NCI-H1694 treated with DMSO at 0.1 percent for 48 hours (cell line): Measurements from ENCODE around the gene NPAS3.

ENCODE experiments used
- DNase-seq: peaks from one replicate; lab custom pipeline; 2025; lab: John Stamatoyannopoulos, UW

Gene NPAS3

DNA sequence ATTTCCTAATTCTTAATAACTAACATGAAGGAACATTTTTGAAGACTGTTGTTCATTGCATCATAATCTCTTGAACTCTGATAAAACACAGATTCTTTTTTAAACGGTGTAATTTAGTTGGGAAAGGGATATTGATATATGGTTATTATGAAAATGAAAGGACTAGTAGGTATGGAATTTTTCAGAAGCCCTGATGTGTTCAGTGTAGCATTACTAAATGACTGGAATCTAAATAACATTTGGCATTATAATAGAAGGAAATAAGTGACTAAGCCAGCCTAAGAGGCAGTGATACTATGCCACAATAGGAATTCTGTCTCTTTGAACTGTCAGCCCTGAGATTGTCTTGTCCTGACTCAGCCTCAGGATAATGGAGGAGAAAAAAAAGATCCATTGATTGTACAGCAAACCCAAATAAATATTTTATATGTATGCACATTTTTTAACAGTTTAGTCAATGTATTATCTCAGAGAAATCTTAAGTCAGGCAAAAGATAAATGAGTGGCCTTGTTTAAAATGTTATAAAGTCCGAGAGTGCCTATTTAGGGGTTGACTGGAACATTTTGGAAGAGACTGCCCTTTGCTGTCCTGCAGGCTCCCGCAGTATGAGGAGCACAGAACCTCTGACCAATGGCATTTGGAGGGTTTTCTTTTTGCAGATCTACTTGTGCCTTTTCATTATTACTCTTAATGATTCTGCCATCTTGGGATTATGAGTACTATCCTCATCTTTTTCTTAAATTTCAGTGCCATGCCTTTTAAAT is 741.0 kb downstream of the NPAS3 start:
- DNase-seq, result no peak

DNA sequence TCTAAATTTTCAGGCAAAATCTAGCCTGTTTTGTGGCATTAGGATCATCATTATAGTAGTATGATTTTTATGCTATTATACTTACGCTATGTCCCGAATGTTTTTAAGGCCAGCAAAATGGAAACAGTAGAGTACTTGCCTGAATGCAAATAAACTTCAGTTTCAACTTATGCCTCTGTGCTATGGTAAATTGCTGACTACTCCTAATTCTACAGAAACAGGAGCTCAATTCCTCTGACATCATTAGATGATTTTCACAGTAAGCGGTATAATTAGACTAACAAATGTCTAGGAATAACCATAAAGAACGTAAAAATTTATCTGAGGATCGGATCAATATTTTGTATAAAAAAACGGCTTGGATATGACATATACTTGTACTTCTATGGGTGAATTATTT is 742.2 kb downstream of the NPAS3 start:
- DNase-seq, result no peak

DNA sequence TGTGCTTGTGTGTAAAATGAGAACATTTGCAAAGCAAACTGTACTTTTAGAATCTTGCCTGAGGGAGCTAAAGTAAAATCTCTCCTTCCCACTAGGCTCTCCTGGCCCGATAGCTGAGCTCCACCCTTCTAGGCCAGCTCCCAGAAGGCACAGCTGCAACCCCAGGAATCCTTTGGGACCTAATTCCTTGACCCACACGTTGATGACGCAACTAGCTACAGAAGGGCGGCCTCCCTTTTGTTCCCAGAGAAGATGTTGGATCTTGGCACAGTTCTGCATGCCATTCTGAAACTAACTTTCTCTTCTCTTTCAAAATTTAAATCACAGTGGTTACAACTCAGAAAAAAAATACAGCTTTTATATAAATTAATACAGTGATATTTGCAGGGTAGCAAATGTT is 744.1 kb downstream of the NPAS3 start:
- DNase-seq, result no peak

DNA sequence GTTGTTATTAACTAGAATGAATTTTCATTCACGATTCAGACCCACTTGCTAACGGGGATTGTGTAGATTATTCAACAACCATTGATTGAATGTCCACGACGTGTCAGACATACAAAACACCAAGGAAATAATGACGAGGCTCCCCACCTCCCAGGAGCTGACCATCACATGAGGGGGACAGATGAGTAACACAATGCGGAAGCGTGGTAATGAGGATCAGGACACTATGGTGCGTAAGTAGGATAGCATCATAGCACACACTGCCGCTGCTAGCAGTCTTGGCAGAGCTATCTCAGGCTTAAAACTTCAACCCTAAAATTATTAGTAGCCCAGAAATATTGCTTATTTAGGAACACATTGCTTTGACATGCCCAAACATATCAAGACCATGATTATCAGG is 746.3 kb downstream of the NPAS3 start:
- DNase-seq, result no peak

DNA sequence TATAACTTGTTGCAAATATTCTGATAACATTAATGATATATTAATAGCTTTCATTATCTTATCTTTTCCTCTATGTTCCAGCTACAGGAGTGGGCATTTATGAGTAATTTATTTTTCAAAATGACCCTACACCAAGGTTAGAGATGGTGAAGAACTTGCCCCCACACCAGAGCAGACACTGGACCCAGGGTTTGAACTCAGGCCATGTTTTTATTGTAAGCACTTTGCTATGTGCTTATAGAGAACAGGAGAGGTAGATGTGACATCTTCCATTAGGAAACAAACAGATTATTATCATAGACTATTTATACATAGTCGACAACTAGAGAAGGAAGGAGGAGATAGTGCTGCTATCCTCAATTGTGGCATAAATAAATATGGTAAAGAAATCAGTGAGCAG is 747.0 kb downstream of the NPAS3 start:
- DNase-seq, result no peak

DNA sequence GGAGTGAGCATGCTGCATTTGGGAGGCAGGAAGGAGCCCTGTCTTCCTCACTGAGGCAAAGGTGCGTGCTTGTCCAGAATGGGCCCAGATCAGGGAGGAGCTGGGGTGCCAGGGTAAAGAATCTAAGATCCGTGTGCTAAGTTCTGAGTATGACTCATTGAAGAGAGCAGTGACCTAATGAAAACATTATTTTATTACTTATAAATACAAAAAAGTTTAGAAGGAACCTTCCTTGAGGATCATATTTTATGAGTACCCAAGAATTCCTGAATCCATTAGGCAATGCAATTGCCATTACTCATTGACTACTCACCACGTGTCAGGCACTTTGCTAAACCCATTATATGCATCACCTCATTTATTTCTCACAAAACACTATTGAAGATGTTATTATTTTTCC is 747.5 kb downstream of the NPAS3 start:
- DNase-seq, result no peak

DNA sequence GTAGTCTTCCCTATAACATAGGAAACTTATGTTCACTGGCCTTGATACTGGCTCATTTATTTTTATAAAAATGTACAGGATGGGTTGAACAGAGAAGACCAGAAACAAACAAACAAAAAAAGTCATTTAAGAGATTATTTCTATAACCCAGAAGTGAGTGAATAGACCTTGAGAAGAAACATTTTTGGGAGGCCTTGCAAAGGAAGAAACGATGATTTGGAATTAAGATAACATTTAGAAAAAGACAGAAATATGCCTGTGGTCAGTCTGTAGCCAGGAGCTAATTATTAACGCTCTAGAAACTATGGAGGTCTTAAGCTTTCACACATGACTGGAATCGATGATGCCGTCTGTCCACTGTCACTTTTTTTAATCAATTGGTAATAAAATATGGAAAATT is 748.2 kb downstream of the NPAS3 start:
- no peak for DNase-seq

DNA sequence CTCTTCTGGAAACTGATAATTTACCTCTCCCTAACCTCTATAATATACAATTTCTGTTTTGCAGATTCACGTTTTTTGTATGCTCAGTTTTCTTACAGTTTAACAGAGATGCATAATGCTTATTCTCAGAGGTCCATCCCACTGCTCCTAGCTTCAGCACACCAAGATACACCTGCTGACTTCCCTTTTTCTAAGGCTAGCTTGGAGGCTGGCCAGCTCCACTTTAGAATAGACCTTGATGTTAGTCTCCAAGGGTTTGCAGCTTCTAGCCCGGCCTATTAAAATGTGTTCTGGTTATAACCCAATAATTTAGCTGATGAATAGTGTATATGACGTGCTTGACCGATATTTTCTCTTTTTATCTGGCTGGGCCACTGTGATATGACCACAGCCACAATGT is 751.0 kb downstream of the NPAS3 start:
- DNase-seq, result no peak

DNA sequence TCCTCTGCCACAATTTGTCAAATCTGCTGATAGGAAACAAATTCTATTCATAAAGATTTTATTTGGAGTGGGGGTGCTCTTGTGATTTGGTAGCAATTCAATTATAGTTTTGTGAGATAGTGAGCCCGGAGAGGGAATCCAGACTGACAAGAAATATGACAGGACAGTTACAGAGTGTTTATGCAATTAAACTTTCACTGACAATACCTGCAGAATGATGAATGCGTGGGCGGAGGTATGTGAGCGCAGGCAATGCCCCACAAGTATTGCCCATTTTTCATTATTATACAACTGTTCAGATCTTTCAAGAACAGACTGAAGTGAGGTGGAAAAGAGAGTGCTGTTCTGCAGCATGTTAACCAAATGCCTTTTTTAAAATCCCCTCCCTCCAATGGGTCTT is 753.2 kb downstream of the NPAS3 start:
- DNase-seq, result no peak

DNA sequence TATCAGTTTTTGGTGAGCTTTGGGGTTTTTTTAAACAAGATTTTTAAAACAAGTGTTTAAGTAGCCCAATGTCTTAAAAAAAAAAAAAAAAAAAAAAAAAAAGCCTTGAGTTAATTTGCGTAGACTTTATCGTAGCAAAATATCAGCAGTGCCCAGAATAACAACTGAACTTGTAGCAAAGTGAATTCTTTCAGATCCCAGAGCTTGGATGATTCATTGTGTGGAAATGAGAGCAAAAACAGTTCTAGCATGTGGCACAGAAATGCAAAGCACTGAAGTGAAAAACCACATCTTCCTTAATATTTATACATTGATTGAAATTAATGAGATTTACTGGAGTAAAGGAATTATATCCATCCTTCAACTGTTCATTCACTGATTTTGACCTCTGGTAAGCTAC is 754.1 kb downstream of the NPAS3 start:
- DNase-seq, result no peak

DNA sequence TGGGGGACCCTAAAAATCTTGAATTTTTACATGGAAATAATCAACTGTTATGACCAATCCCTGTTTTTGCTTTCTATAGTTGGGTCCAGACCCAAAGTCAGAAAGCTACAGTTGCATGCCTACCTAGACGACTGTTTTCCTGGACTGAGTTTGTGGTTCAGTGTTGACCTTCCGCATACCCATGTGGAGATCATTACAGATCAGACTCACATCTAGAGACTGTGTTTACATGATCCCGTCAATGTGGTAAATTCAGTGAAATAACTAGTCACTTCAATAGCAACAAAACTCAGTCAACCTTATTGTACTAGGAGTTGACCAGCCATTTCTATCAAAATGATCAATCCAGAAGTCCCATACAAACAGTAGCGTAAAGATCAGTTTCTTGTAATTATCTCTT is 754.6 kb downstream of the NPAS3 start:
- no peak for DNase-seq

DNA sequence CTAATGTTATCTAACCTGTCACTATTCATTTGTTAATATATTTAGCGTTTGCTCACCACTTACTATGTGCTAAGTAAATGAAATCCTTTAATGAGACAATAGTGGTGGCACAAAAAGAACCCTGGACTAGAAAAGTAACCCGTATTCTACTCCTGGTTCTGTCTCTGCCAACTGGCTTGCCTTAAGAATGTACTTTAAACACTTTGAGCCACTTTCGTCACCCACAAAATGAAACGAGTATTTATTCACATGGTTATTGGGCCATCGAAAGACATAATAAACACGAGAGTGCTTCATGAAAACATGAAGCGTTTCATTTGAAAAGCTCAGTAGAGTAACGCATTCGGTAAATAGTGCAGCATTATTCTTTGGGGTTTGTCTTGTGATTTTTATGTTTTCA is 757.5 kb downstream of the NPAS3 start:
- no peak for DNase-seq

DNA sequence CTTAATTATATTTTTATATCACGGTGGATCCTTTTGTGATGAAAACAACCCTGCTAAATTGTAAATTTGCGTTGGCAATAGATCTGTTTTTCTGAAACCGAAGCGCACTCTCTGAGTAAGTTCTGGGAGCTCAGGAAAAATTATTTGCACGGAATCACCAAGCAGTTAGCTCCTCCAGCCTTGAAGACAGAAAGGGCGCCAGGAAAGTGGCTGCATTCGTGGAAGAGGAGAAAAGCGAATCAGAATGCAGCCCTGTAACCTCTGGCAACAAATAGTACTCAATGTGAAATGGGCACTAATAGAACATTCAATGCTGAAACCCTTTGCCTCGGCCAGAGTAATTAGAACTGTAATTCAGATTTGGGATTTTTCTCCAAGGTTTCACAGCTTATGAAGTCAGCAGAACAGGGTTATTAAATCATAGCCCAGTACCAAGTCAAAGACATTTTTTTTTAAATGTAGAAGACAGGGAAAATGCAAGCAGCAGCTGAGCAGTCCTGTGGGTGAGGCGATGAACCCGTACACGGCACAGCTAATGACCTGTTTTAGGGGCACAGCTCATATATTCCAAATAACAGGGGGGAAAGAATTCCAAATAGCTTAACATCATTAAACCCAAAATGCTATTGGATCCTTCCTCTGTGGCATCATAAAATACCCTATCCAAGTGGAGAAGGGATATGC is 760.8 kb downstream of the NPAS3 start:
- DNase-seq, result no peak

DNA sequence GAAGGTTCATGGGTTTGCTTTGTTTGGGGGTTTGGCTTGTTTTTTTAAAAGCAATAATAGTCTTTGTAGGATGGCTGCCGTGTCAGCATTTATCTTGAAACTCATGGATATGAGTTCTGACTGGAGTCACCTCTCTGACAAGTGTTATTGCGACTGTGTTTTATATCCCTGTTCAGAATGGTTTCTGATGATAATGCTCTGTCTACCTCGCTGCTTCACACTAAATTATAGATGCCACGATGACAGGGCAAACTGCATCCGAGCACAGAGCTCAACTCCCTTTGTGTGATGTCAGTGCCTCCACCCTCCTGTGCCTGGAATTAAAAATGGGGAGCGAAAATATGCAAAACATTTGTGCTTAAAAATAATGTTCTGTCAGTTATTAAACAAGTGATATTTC is 761.4 kb downstream of the NPAS3 start:
- no peak for DNase-seq

DNA sequence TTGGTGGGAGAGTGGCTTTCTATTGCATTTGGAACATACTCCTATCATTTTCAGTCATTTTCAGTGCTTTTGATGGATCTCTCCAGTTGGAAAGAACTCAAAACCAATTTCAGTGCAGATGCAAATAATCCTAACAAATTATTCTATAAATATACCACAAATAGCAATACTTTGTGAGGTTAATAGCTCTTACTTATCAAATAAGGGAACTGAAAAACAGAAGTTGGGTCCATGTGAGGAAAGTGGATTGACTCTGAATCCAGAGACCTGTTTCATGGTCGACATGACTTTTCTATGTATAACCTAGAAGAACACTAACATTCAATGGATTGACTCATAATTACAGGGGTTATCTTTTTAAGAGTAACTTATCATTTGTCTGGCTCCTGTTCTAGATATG is 763.6 kb downstream of the NPAS3 start:
- DNase-seq, result no peak

DNA sequence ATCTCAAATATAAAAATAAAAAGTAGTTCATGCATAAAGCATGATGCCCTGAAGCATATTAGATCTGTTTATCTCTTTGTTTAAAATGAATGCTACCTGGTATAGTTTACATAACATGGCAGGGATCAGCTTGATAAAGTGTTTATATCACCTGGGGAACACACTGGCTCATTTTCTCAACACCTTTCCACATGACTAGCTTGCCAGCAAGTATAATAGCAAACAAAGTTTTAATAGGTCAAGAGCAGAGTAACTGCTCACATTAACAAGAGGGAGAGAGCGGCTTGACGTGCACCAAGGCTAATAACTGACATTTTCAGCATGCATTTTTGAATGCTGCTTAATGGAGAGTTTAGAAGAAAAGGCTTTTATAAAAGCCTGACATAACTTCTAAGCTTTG is 765.8 kb downstream of the NPAS3 start:
- DNase-seq, result no peak

DNA sequence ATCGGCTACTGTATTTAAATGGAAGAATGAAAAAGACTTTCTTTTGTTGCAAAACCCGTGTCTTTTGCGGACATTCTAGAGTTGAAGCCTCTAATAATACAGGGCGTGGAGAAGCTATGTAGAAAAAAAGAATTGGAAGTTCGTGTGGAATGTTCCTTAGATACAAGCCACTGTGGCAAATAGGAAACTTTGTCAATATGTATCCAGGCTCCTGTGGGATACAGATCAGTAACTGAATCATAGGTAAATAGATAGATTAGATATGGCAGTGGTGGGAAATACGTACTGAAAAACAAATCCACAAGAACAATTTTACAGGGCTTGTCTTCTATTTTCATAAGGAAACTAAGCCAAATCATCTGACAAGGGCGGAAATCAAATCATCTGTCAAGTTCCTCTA is 766.8 kb downstream of the NPAS3 start:
- no peak for DNase-seq

DNA sequence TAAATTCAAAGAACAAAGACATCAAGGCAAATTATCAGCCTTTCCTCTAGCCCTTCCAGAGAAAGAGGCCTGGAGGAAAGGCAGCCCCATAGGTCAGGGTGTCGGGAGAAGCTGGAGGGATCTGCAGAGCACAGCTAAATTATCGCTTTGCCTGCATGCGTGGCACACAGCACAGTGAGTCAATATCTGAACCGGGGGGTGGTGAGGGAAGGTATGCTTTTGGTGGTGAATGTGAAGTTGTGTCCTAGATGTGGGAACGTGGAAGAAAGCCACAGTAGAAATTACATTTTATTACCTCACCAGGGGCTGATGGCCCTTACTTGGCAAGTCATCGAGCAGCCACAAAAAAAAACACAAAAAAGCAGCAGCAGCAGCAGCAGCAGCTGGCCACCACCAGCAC is 769.0 kb downstream of the NPAS3 start:
- no peak for DNase-seq

DNA sequence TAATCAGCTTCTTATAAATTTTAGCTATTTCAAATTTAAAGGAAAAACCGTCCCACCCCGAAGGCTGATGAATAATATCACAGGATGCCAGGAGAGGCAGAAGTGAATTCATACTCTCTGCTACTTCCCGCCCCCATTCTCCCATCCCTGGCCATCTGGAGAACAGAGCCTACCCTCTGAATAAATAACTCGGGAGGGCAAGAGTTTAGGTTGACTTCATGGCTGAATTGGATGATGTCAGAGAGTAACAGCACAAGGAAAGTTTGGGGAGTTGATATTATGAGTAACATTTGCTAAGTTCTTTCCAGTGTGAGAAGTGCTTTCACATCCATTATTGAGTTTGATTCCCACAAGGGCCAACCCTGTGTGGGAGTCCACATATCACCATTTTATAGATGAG is 770.6 kb downstream of the NPAS3 start:
- no peak for DNase-seq

DNA sequence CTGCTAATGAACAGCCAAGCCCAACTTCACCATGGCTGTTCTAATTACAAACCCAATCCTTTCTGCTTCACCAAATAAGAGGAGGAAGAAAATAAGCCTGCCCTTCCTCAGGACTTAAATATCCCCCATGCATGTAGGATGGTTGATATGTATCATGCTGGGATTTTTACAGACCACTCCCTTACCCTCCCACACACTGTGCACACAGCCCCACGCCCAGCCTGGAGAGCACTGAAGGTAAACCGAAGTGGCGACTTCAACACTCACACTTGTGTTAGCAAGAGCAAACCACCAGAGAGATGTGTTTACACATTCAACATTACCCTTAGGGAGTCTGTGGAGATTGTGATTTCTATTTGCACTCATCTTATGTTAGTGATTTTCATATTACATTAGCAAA is 771.0 kb downstream of the NPAS3 start:
- no peak for DNase-seq

DNA sequence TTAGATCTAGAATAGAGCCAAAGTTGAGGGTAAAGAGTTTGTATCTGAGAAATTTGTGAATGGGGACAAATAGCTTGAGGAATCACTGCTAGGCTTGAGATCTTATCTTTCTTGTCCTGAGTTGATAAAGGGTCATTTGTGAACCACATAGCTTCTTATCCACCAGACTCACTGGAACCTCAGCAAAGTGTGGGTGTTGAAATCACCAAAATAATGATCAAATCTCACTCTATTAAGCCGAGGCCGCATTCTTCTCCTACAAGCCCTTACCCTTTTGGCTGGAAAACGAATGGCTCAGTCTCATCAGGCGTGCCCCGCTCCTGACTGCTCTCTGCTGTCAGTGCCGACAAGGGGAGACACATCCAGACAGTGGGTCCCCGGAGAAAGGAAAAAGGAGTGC is 771.6 kb downstream of the NPAS3 start:
- no peak for DNase-seq

DNA sequence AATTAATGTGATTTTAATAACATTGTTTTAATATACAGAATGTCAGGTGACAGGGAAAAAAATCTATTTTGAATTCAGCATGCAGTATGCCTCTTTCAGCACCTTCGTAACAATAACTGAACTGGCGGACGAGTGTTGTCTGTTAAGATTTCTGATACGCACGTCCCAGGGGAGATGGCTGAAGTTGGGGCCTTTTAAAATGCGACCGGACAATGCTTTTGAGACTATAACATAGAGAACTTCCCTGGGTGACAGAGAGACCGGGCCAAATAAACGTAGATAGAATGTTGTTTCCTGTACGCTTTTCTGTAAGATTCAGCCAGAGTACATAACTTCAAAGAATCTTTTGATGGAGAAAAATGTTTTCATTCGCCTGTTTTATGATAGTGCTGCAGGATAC is 772.5 kb downstream of the NPAS3 start:
- DNase-seq, result no peak

DNA sequence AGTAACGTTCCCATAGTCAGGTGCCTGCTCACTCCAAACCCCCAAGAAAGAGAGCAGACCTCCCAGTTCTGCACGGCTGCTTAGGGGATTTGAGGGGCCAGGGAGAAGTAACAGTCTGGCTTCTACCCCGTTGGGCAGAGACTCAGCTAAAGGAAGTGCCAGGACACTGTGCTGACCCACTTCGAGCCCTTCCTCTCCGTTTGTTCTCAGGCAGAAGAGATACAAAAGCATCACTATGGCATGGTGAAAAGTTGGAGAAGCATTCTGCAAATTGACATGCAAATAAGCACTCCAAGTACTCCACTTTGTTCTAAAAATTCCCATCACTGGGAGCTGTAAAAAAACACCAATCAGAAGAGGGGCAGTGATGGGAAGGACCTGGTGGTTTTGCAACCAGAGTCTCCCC is 773.1 kb downstream of the NPAS3 start:
- DNase-seq, result no peak
